ENCODE measurements around the gene FUT6.

DNA sequence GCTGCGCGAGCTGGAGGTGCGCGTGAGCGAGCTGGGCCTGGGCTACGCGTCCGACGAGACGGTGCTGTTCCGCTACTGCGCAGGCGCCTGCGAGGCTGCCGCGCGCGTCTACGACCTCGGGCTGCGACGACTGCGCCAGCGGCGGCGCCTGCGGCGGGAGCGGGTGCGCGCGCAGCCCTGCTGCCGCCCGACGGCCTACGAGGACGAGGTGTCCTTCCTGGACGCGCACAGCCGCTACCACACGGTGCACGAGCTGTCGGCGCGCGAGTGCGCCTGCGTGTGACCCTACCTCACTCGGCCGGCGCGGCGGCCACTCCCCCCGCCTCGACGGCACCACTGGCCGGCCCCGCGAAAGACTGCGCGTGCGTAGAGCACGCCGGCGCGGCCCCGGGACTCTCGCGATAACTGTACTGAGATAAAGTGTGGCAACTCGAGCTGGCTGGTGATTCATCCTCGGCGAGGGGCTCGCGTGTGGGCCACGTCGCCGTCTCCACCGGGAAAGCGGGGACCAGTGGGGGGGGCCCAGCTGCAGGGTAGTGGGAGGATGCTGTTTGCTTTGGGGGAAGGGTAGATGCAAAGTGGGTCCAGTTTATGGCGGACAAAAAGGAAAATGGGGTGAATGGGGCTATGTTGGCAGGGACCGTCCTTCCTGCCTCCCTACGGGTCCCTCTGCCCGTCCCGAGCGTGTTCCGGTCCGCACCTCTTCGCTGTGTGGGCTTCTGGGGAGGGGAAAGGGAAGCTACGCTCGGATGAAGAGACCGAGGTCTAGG is 11.4 kb downstream of the FUT6 start:
- TF ChIP-seq CTCF (IDR thresholded peaks at IDR 0.05; ENCODE audit: low read length) (no peak), EZH2phosphoT487 (IDR thresholded peaks at IDR 0.05; ENCODE audit: low read length) (no peak), EZH2 (optimal IDR thresholded peaks at IDR 0.05; ENCODE audit: low read depth, low read length) (no peak)

Data from MM.1S (cell line).